PFSK-1 (cell line): ENCODE data around the gene KLF2.

Experiments
- POLR2AphosphoS5 ChIP-seq: IDR thresholded peaks from 2 replicates; pipeline ENCODE4 v1.6.1; 2012; ENCODE audit warnings: low read depth, mild to moderate bottlenecking, control low read depth, low read length, moderate library complexity
- REST ChIP-seq, 2 experiments: IDR thresholded peaks; 2 replicates each; pipeline versions ENCODE4 v1.6.1 to v1.8.0; 2011 to 2012; ENCODE audit warnings: low read depth in 2 of 2, low read length in 2 of 2, control low read depth in 1 of 2, inconsistent platforms in 1 of 2, mild to moderate bottlenecking in 1 of 2, moderate library complexity in 1 of 2; ENCODE audit not compliant: insufficient read depth in 1 of 2
- TAF1 ChIP-seq: IDR thresholded peaks from 2 replicates; pipeline ENCODE4 v1.6.1; 2012; ENCODE audit warnings: low read length, control low read depth, borderline replicate concordance; ENCODE audit not compliant: insufficient read depth

DNA sequence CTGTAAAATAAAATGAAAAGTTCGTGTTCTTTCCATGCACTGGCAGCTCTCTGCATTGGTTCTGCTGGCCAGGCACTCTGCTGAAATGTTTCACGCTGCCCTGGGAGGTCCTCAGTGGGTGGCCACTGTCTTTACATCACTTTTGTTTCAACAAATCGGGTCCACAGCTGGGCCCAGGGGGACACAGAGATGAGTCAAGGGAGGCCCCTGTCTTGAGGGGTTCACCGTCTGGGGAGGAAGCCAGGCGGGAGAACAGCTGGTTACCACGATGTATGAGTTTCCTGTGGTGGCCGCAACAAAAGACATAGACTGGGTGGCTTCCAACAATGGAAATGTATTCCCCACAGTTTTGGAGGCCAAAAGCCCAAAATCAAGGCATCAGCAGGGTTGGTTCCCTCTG, 5.1 kb upstream of the KLF2 start:
- TF ChIP-seq TAF1 (no peak), POLR2AphosphoS5 (no peak), REST (IDR thresholded peaks at IDR 0.05; ENCODE audit: insufficient read depth in 1 of 2, low read depth in 2 of 2, low read length in 2 of 2) (no peak)
